HepG2 (cell line): Measurements from ENCODE around the gene PUS1.

Source experiments
- ARNT ChIP-seq: fragments of 450-650 bp; IDR thresholded peaks from 2 replicates; pipeline ENCODE4 v1.6.1; 2017
- EZH2 ChIP-seq: conservative IDR thresholded peaks from 2 replicates; pipeline ENCODE4 v1.6.1; 2012; ENCODE audit warnings: mild to moderate bottlenecking, low read depth, low read length, moderate library complexity
- GLMP ChIP-seq: sonication (generic); formaldehyde crosslinking; IDR thresholded peaks from 2 replicates; pipeline ENCODE4 v1.9.0; 2021; ENCODE audit warnings: missing genetic modification reagents, mild to moderate bottlenecking, borderline replicate concordance
- HOXA3 ChIP-seq: sonication (generic); formaldehyde crosslinking; IDR thresholded peaks from 2 replicates; pipeline ENCODE4 v1.5.0; 2020; ENCODE audit warnings: missing genetic modification reagents
- THAP8 ChIP-seq: sonication (generic); formaldehyde crosslinking; IDR thresholded peaks from 2 replicates; pipeline ENCODE4 v1.5.1; 2020; ENCODE audit warnings: missing genetic modification reagents, mild to moderate bottlenecking, borderline replicate concordance
- TRIM24 ChIP-seq: sonication (generic); formaldehyde crosslinking; IDR thresholded peaks from 2 replicates; pipeline ENCODE4 v1.8.0; 2022; ENCODE audit warnings: mild to moderate bottlenecking, missing genetic modification reagents
- ZNF335 ChIP-seq: sonication (generic); formaldehyde crosslinking; IDR thresholded peaks from 2 replicates; pipeline ENCODE4 v1.4.0; 2020; ENCODE audit warnings: missing genetic modification reagents
- ZNF777 ChIP-seq: sonication (generic); formaldehyde crosslinking; IDR thresholded peaks from 2 replicates; pipeline ENCODE4 v1.4.0; 2020; ENCODE audit warnings: missing genetic modification reagents

GRCh38 chr12:131917711-131918306, 11.3 kb upstream of the PUS1 start:
- TF ChIP-seq TRIM24 (CRISPR knock-in tag) (no peak), ARNT (no peak), ZNF335 (CRISPR knock-in tag) (no peak), EZH2 (no peak), GLMP (no peak), ZNF777 (no peak), HOXA3 (CRISPR knock-in tag) (no peak), THAP8 (no peak)
